ENCODE results near the gene MIAT.

The MIAT gene

DNA sequence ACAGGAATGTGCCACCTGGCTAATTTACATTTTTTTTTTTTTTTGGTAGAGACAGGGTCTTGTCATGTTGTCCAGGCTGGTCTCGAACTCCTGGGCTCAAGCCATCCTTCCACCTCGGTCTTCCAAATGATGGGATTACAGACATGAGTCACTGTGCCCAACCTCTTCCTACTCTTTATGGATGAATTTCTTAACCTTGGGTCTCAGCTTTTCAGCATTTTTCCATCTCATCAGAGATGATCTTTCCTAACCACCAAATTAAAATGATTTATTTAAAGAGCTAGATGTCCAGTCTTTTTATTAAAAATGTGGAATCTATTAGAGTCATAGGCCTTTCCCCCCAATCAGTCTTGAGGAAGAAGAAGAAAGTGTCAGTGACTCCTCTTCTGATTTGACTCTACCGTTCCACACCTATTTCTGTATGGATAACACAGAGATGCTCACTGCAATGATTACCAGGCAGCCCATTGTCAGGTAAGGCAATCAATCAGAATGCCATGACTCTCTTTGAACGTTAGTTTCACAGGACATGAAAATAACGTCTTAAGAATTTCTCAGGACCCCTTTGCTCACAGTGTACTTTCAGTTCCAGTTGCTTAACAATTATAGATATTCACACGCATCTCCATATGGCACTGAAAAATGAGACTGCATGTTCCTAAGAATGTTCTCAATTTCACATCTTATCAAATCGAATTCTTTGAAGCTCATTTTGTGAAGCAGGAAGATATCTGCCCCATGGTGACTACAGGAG is 51.0 kb downstream of the MIAT start:
- no peak overlapping the region for H4K91ac ChIP-seq (ENCODE audit: low read depth, low read length, poor library complexity)
- no peak overlapping the region for H2BK15ac ChIP-seq (ENCODE audit: low read length)
- H3K9ac ChIP-seq (ENCODE audit: low read depth, low read length, poor library complexity): no peak overlapping the region
- H3K27me3 ChIP-seq (ENCODE audit: control insufficient read depth in 3 of 3, insufficient read depth in 3 of 3, low read depth in 1 of 3, low read length in 3 of 3): no peaks in the 10 kb centered on the region
- no peak for DNase-seq (ENCODE audit: low spot score)
- H2AFZ ChIP-seq (ENCODE audit: low read length): no peak overlapping the region
- no peak overlapping the region for H4K8ac ChIP-seq (ENCODE audit: low read depth, low read length)
- H3K4me3 ChIP-seq (ENCODE audit: low read length in 2 of 2): no peak overlapping the region
- H3K27ac ChIP-seq (replicated peaks; ENCODE audit: low read length): no peak overlapping the region
- no peaks in the 10 kb centered on the region for H3K79me1 ChIP-seq (ENCODE audit: low read depth, low read length)
- no peak overlapping the region for H3K23ac ChIP-seq (ENCODE audit: low read depth, low read length, poor library complexity)
- no peak overlapping the region for H3K18ac ChIP-seq (ENCODE audit: low read length)
- no peak overlapping the region for H3K14ac ChIP-seq (ENCODE audit: low read length)
- WGBS, 2 donors (ENCODE audit: extremely low coverage in 2 of 2, insufficient read length in 2 of 2, insufficient replicate concordance in 1 of 2): no CpG with 5 or more reads among the region's 7 CpGs
- peaks cover 2 to 3% of the 10 kb centered on the region in 2 donors for H3K4me1 ChIP-seq (ENCODE audit: control insufficient read depth in 2 of 2, insufficient read depth in 1 of 2, low read depth in 1 of 2, low read length in 2 of 2)
- H2BK12ac ChIP-seq (ENCODE audit: low read length): no peak overlapping the region
- no peak overlapping the region for H2BK5ac ChIP-seq (ENCODE audit: low read length)
- peaks cover 7 to 22% of the 10 kb centered on the region in 2 donors for H3K9me3 ChIP-seq (replicated peaks in 1 of 2; ENCODE audit: control insufficient read depth in 2 of 2, insufficient read depth in 1 of 2, low read depth in 1 of 2, low read length in 2 of 2)
- no peak overlapping the region for H3K4ac ChIP-seq (ENCODE audit: low read length)
- H2BK120ac ChIP-seq (ENCODE audit: low read depth, low read length): no peak overlapping the region
- H2AK5ac ChIP-seq (ENCODE audit: low read depth, low read length): no peak overlapping the region
- H3K36me3 ChIP-seq (replicated peaks in 1 of 2; ENCODE audit: control insufficient read depth in 2 of 2, insufficient read depth in 2 of 2, low read length in 2 of 2): no peaks in the 10 kb centered on the region
- H3K4me2 ChIP-seq (ENCODE audit: insufficient read depth, low read length, poor library complexity, severe bottlenecking): no peak overlapping the region

DNA sequence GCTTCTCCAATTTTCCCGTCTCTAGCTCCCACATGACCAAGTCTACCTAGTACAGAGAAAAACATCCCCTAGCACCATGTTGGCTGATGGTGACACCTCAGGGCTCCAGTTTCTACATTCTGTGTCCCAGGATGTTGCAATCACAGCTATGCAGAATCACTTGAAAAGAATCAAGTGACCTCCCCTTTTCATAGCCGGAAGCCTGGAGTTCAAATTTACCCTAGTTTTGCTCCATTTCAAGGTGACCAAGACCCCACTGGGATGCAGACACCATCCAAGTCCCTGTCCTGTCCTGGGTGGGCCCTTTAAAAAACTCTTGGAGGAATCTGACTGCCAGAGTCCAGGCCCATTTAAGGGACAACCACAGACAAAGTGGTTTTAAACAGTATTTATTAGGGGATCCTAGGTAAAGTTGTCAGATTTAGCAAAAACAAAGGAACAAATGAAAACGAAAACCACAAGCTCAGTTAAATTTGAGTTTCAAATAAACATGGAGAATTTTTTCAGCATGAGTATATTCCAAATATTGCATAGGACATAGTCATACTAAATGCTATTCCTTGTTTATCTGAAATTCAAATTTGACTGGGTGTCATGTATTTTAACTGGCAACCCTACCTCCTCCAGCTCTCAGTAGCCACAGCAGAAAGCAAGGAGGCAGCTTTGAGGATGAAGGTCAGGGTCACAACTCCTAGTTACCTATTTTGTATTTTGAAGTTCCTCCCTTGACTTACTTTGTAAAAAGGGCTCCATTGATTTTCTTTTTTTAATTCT is 52.4 kb downstream of the MIAT start:
- Histone ChIP-seq H4K8ac (ENCODE audit: low read depth, low read length) (no peak overlapping the region), H2BK15ac (ENCODE audit: low read length) (no peak overlapping the region), H3K14ac (ENCODE audit: low read length) (no peak overlapping the region), H4K91ac (ENCODE audit: low read depth, low read length, poor library complexity) (no peak overlapping the region), H2AFZ (ENCODE audit: low read length) (no peak overlapping the region), H3K9me3 (replicated peaks in 1 of 2; ENCODE audit: control insufficient read depth in 2 of 2, insufficient read depth in 1 of 2, low read depth in 1 of 2, low read length in 2 of 2) (peaks cover 7 to 22% of the 10 kb centered on the region in 2 donors), H3K23ac (ENCODE audit: low read depth, low read length, poor library complexity) (no peak overlapping the region), H2BK120ac (ENCODE audit: low read depth, low read length) (no peak overlapping the region), H3K36me3 (replicated peaks in 1 of 2; ENCODE audit: control insufficient read depth in 2 of 2, insufficient read depth in 2 of 2, low read length in 2 of 2) (no peaks in the 10 kb centered on the region), H3K4me1 (ENCODE audit: control insufficient read depth in 2 of 2, insufficient read depth in 1 of 2, low read depth in 1 of 2, low read length in 2 of 2) (peaks cover 14% of the 10 kb centered on the region in 2 donors), H2BK5ac (ENCODE audit: low read length) (no peak overlapping the region), H3K27ac (replicated peaks; ENCODE audit: low read length) (no peak overlapping the region), H3K4me2 (ENCODE audit: insufficient read depth, low read length, poor library complexity, severe bottlenecking) (no peak overlapping the region), H2BK12ac (ENCODE audit: low read length) (no peak overlapping the region), H3K18ac (ENCODE audit: low read length) (no peak overlapping the region), H3K4ac (ENCODE audit: low read length) (no peak overlapping the region), H2AK5ac (ENCODE audit: low read depth, low read length) (no peak overlapping the region), H3K27me3 (ENCODE audit: control insufficient read depth in 3 of 3, insufficient read depth in 3 of 3, low read depth in 1 of 3, low read length in 3 of 3) (no peaks in the 10 kb centered on the region), H3K9ac (ENCODE audit: low read depth, low read length, poor library complexity) (no peak overlapping the region), H3K79me1 (ENCODE audit: low read depth, low read length) (no peaks in the 10 kb centered on the region), H3K4me3 (ENCODE audit: low read length in 2 of 2) (no peak overlapping the region)
- WGBS, 2 donors (ENCODE audit: extremely low coverage in 2 of 2, insufficient read length in 2 of 2, insufficient replicate concordance in 1 of 2): no CpG with 5 or more reads among the region's 3 CpGs
- no peak for DNase-seq (ENCODE audit: low spot score)

DNA sequence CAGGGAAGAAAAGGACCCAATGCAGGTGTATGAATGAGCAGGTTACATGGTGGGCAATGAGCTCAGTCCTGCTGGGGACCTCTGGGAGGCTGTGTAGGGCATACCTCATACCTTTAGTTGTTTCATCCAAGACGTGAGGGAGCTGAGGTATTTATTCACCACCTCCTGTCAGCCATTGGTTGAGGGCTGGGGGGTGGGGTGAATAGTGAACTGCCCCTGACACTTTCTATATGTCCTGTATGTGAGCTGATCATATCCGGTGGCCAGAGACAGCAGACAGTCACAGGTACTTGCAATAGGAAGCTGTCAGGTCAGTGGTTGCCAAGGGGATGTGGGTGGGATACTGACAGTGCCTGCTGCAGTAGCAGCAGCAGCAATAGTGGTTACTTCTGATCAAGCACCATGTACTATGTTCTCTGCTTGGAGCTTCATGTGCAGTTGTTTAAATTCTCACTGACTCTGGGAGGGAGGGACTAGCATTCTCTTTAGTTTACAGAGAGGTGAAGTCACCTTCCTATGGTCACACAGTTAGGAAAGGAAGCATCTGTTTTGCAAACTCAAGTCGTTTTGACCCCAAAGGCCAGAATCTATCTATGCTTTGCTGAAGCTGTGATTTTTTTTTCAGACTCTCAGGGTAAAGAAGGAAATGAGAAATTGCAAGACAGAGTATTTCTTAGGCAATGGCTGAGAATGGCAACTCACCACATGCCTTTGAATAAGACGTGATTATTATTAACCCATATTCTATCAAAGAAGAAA is 54.0 kb downstream of the MIAT start:
- Histone ChIP-seq H3K14ac (ENCODE audit: low read length) (no peak overlapping the region), H2BK15ac (ENCODE audit: low read length) (no peak overlapping the region), H3K9ac (ENCODE audit: low read depth, low read length, poor library complexity) (no peak overlapping the region), H3K4ac (ENCODE audit: low read length) (no peak overlapping the region), H3K4me3 (ENCODE audit: low read length in 2 of 2) (no peak overlapping the region), H2BK5ac (ENCODE audit: low read length) (no peak overlapping the region), H3K27ac (replicated peaks; ENCODE audit: low read length) (no peak overlapping the region), H2BK12ac (ENCODE audit: low read length) (no peak overlapping the region), H3K18ac (ENCODE audit: low read length) (no peak overlapping the region), H3K36me3 (replicated peaks in 1 of 2; ENCODE audit: control insufficient read depth in 2 of 2, insufficient read depth in 2 of 2, low read length in 2 of 2) (no peaks in the 10 kb centered on the region), H4K91ac (ENCODE audit: low read depth, low read length, poor library complexity) (no peak overlapping the region), H3K27me3 (ENCODE audit: control insufficient read depth in 3 of 3, insufficient read depth in 3 of 3, low read depth in 1 of 3, low read length in 3 of 3) (no peaks in the 10 kb centered on the region), H3K23ac (ENCODE audit: low read depth, low read length, poor library complexity) (no peak overlapping the region), H2AK5ac (ENCODE audit: low read depth, low read length) (no peak overlapping the region), H2BK120ac (ENCODE audit: low read depth, low read length) (no peak overlapping the region), H3K4me2 (ENCODE audit: insufficient read depth, low read length, poor library complexity, severe bottlenecking) (no peak overlapping the region), H3K9me3 (replicated peaks in 1 of 2; ENCODE audit: control insufficient read depth in 2 of 2, insufficient read depth in 1 of 2, low read depth in 1 of 2, low read length in 2 of 2) (peaks cover 7 to 22% of the 10 kb centered on the region in 2 donors), H3K79me1 (ENCODE audit: low read depth, low read length) (no peaks in the 10 kb centered on the region), H4K8ac (ENCODE audit: low read depth, low read length) (no peak overlapping the region), H3K4me1 (ENCODE audit: control insufficient read depth in 2 of 2, insufficient read depth in 1 of 2, low read depth in 1 of 2, low read length in 2 of 2) (peaks cover 14% of the 10 kb centered on the region in 2 donors), H2AFZ (ENCODE audit: low read length) (no peak overlapping the region)
- no peak for DNase-seq (ENCODE audit: low spot score)
- WGBS, 2 donors (ENCODE audit: extremely low coverage in 2 of 2, insufficient read length in 2 of 2, insufficient replicate concordance in 1 of 2): no CpG with 5 or more reads among the region's 4 CpGs

DNA sequence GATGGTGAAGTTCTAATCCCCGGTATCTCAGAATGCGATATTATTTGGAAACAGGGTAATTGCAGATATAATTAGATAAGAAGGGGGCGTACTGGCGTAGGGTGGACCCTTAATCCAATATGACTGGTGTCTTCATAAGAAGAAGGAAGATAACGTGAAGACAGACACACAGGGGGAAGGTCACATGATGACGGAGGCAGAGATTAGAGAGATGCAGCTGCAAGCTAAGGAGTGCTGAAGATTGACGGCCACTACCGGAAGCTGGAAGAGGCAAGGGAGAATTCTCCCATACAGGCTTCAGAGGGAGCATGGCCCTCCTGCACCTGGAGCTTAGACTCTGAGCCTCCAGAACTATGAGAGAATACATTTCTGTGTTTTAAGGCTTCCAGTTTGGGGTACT is 54.8 kb downstream of the MIAT start:
- no peak overlapping the region for H3K27ac ChIP-seq (replicated peaks; ENCODE audit: low read length)
- no peak overlapping the region for H3K14ac ChIP-seq (ENCODE audit: low read length)
- H3K9me3 ChIP-seq (replicated peaks in 1 of 2; ENCODE audit: control insufficient read depth in 2 of 2, insufficient read depth in 1 of 2, low read depth in 1 of 2, low read length in 2 of 2): peaks cover 6 to 16% of the 10 kb centered on the region in 2 donors
- no peak overlapping the region for H3K9ac ChIP-seq (ENCODE audit: low read depth, low read length, poor library complexity)
- H2BK12ac ChIP-seq (ENCODE audit: low read length): no peak overlapping the region
- no peaks in the 10 kb centered on the region for H3K27me3 ChIP-seq (ENCODE audit: control insufficient read depth in 3 of 3, insufficient read depth in 3 of 3, low read depth in 1 of 3, low read length in 3 of 3)
- no peak overlapping the region for H3K18ac ChIP-seq (ENCODE audit: low read length)
- no peak overlapping the region for H2BK15ac ChIP-seq (ENCODE audit: low read length)
- no peak overlapping the region for H2BK120ac ChIP-seq (ENCODE audit: low read depth, low read length)
- no peak for DNase-seq (ENCODE audit: low spot score)
- no peak overlapping the region for H4K91ac ChIP-seq (ENCODE audit: low read depth, low read length, poor library complexity)
- H3K23ac ChIP-seq (ENCODE audit: low read depth, low read length, poor library complexity): no peak overlapping the region
- H3K4me2 ChIP-seq (ENCODE audit: insufficient read depth, low read length, poor library complexity, severe bottlenecking): no peak overlapping the region
- peaks cover 14 to 15% of the 10 kb centered on the region in 2 donors for H3K4me1 ChIP-seq (ENCODE audit: control insufficient read depth in 2 of 2, insufficient read depth in 1 of 2, low read depth in 1 of 2, low read length in 2 of 2)
- H2BK5ac ChIP-seq (ENCODE audit: low read length): no peak overlapping the region
- H2AK5ac ChIP-seq (ENCODE audit: low read depth, low read length): no peak overlapping the region
- H4K8ac ChIP-seq (ENCODE audit: low read depth, low read length): no peak overlapping the region
- H3K36me3 ChIP-seq (replicated peaks in 1 of 2; ENCODE audit: control insufficient read depth in 2 of 2, insufficient read depth in 2 of 2, low read length in 2 of 2): no peaks in the 10 kb centered on the region
- WGBS, 2 donors (ENCODE audit: extremely low coverage in 2 of 2, insufficient read length in 2 of 2, insufficient replicate concordance in 1 of 2): no CpG with 5 or more reads among the region's 8 CpGs
- no peaks in the 10 kb centered on the region for H3K79me1 ChIP-seq (ENCODE audit: low read depth, low read length)
- no peak overlapping the region for H3K4ac ChIP-seq (ENCODE audit: low read length)
- no peak overlapping the region for H2AFZ ChIP-seq (ENCODE audit: low read length)
- H3K4me3 ChIP-seq (ENCODE audit: low read length in 2 of 2): no peak overlapping the region

Data from neuronal stem cell (in vitro differentiated cells).